IPS DF 19.7 (cell line): ENCODE measurements around the gene SIRT7.
"Not testable (repeated sequence)": the region's sequence is repeated elsewhere in the genome, so short reads cannot be mapped to it uniquely, and the experiment has no call there.

ENCODE experiments used
- DNase-seq: peaks from one replicate; pipeline ENCODE4 v3.0.0-alpha.2; 2013; ENCODE audit warnings: low read depth, low spot score

Gene SIRT7

GRCh38 chr17:81954131-81955057 is 36.4 kb upstream of the SIRT7 start:
- no peak for DNase-seq

- DNase-seq: not testable (repeated sequence)
Measured at GRCh38 chr17:81953443-81953842, 35.5 kb upstream of the SIRT7 start.

GRCh38 chr17:81952792-81953228 is 34.8 kb upstream of the SIRT7 start:
- DNase-seq: no peak

GRCh38 chr17:81951785-81952684 is 34.1 kb upstream of the SIRT7 start:
- DNase-seq: no peak

GRCh38 chr17:81950501-81950900 is 32.5 kb upstream of the SIRT7 start:
- DNase-seq: no peak

GRCh38 chr17:81948635-81949378 is 30.8 kb upstream of the SIRT7 start:
- no peak for DNase-seq

- no peak for DNase-seq
Measured at GRCh38 chr17:81947189-81947588, 29.2 kb upstream of the SIRT7 start, which contains the start of gene MYADML2. Gene MYADML2 (minus strand): TSS chr17:81947233. CDS start chr17:81941741, 5,492 bp downstream.

- DNase-seq: no peak
Measured at GRCh38 chr17:81944858-81945257, 26.9 kb upstream of the SIRT7 start.

GRCh38 chr17:81942167-81942553 is 24.2 kb upstream of the SIRT7 start:
- DNase-seq: no peak

- DNase-seq: no peak
Measured at GRCh38 chr17:81941484-81942166, 23.6 kb upstream of the SIRT7 start.

- DNase-seq: no peak
Measured at GRCh38 chr17:81940538-81941483, 22.8 kb upstream of the SIRT7 start.

GRCh38 chr17:81939881-81940385 is 22.0 kb upstream of the SIRT7 start:
- DNase-seq: no peak

- no peak for DNase-seq
Measured at GRCh38 chr17:81939218-81939617, 21.2 kb upstream of the SIRT7 start.

- no peak for DNase-seq
Measured at GRCh38 chr17:81935709-81936084, 17.7 kb upstream of the SIRT7 start.

GRCh38 chr17:81934850-81935708 is 17.1 kb upstream of the SIRT7 start:
- DNase-seq: no peak

- no peak for DNase-seq
Measured at GRCh38 chr17:81934098-81934757, 16.3 kb upstream of the SIRT7 start.

- no peak for DNase-seq
Measured at GRCh38 chr17:81933178-81933699, 15.3 kb upstream of the SIRT7 start.
